Skeletal muscle tissue (tissue), 4 donors: Measurements from ENCODE around the gene LAMC2. TPM values are rescaled to one million over a fixed set of nuclear protein-coding genes. Genes with fewer than 3 reads are reported as not detected.
A peak's percentile ranks its signal among the peaks of the same experiment; 100 is the strongest.

Source experiments
- H3K27ac ChIP-seq: one replicate; pipeline ENCODE4 v1.7.0; 2013; ENCODE audit warnings: mild to moderate bottlenecking, low read depth, low read length, inconsistent platforms
- H3K27me3 ChIP-seq, 3 donors: one replicate each; pipeline ENCODE4 v1.7.0; 2013; ENCODE audit warnings: low read length in 3 of 3; ENCODE audit not compliant: control insufficient read depth in 3 of 3, insufficient read depth in 3 of 3
- H3K36me3 ChIP-seq, 3 donors: one replicate each; pipeline ENCODE4 v1.7.0; 2013; ENCODE audit warnings: low read length in 3 of 3; ENCODE audit not compliant: control insufficient read depth in 3 of 3, insufficient read depth in 3 of 3
- H3K4me1 ChIP-seq, 3 donors: one replicate each; pipeline ENCODE4 v1.7.0; 2013; ENCODE audit warnings: low read length in 3 of 3, mild to moderate bottlenecking in 3 of 3; ENCODE audit not compliant: control insufficient read depth in 3 of 3, insufficient read depth in 3 of 3
- H3K4me3 ChIP-seq, 3 donors: one replicate each; pipeline ENCODE4 v1.7.0; 2013; ENCODE audit warnings: low read length in 3 of 3
- H3K9ac ChIP-seq, 3 donors: one replicate each; pipeline ENCODE4 v1.7.0; 2013; ENCODE audit warnings: low read length in 3 of 3, mild to moderate bottlenecking in 3 of 3, moderate library complexity in 2 of 3, low read depth in 1 of 3
- H3K9me3 ChIP-seq, 3 donors: one replicate each; pipeline ENCODE4 v1.7.0; 2013; ENCODE audit warnings: low read length in 3 of 3; ENCODE audit not compliant: control insufficient read depth in 3 of 3
- total RNA-seq: library from RNA; depleted of rRNA; stranded (reverse); fragments of >200 nt; gene quantifications from one replicate; pipeline ENCODE4 v1.2.3, GENCODE V29; 2014
- donor health status: Osteomylitis.

Gene LAMC2
- total RNA-seq, 1 donor from 2014 or later, result 0.52 TPM

DNA sequence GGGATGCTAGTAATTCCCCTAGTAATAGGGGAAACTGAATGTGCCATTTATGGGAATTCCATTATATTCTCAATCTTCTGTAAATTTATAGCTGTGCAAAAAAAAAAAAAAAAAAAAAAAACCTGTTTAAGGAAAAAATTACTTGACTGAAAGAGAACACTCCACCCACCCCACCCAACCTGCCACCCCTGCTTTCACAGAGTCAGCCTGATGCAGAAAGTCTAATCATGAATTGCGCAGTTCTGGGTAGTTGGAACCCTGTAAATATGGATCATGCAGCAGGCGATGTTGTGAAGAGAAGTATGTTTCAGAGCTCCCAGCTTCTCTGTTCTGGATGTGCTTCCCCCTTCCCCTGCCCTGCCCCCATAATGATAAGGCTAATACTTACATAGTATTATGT lies 19.6 kb upstream of the LAMC2 start:
- Histone ChIP-seq H3K4me3 (no peak overlapping the region), H3K36me3 (no peaks in the 10 kb centered on the region), H3K9me3 (no peaks in the 10 kb centered on the region), H3K4me1 (no peaks in the 10 kb centered on the region), H3K27ac (no peak overlapping the region), H3K27me3 (no peaks in the 10 kb centered on the region), H3K9ac (no peak overlapping the region)

- H3K27me3 ChIP-seq, result no peaks in the 10 kb centered on the region
- no peaks in the 10 kb centered on the region for H3K36me3 ChIP-seq
- no peak overlapping the region for H3K9ac ChIP-seq
- H3K27ac ChIP-seq, result no peak overlapping the region
- no peak overlapping the region for H3K4me3 ChIP-seq
- no peaks in the 10 kb centered on the region for H3K4me1 ChIP-seq
- H3K9me3 ChIP-seq, result no peaks in the 10 kb centered on the region
These were observed 18.4 kb upstream of the LAMC2 start for GRCh38 chr1:183167676-183168075.

DNA sequence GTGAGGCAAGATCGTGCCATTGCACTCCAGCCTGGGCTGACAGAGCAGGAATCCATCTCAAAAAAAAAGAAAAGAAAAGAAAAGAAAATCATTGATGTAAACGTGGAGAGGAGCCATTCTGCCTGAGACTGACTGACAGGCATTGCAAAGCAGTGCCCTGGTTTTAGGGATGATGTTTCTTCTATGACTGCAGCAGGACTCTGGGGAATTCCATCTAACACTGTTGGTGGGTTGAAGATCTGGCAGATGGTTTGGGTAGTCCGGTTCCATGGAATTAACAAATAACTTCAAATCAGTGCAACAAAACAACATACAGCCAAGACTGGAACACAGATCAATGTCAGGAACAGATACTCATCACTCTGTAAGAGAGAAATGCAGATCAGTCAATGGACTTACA lies 17.8 kb upstream of the LAMC2 start:
- Histone ChIP-seq H3K9me3 (no peaks in the 10 kb centered on the region), H3K36me3 (no peaks in the 10 kb centered on the region), H3K4me1 (no peaks in the 10 kb centered on the region), H3K9ac (no peak overlapping the region), H3K27me3 (no peaks in the 10 kb centered on the region), H3K4me3 (no peak overlapping the region), H3K27ac (no peak overlapping the region)

- H3K4me3 ChIP-seq, result no peak overlapping the region
- no peaks in the 10 kb centered on the region for H3K27me3 ChIP-seq
- H3K27ac ChIP-seq, result no peak overlapping the region
- no peaks in the 10 kb centered on the region for H3K4me1 ChIP-seq
- H3K9me3 ChIP-seq, result no peaks in the 10 kb centered on the region
- H3K9ac ChIP-seq, result no peak overlapping the region
- no peaks in the 10 kb centered on the region for H3K36me3 ChIP-seq
These were observed 12.2 kb upstream of the LAMC2 start for GRCh38 chr1:183173828-183174227.

- no peak overlapping the region for H3K9ac ChIP-seq
- H3K36me3 ChIP-seq, result no peaks in the 10 kb centered on the region
- no peak overlapping the region for H3K4me3 ChIP-seq
- no peaks in the 10 kb centered on the region for H3K27me3 ChIP-seq
- H3K27ac ChIP-seq, result no peak overlapping the region
- H3K9me3 ChIP-seq, result no peaks in the 10 kb centered on the region
- H3K4me1 ChIP-seq, result peaks cover 0 to 5% (median 0%) of the 10 kb centered on the region in 3 donors
These were observed 10.4 kb upstream of the LAMC2 start for GRCh38 chr1:183175631-183176030.

- Histone ChIP-seq H3K4me1 (peaks cover 0 to 5% (median 0%) of the 10 kb centered on the region in 3 donors), H3K9me3 (no peaks in the 10 kb centered on the region), H3K36me3 (no peaks in the 10 kb centered on the region), H3K4me3 (no peak overlapping the region), H3K9ac (no peak overlapping the region), H3K27me3 (no peaks in the 10 kb centered on the region), H3K27ac (no peak overlapping the region)
These were observed 7.5 kb upstream of the LAMC2 start for GRCh38 chr1:183178545-183178944.

DNA sequence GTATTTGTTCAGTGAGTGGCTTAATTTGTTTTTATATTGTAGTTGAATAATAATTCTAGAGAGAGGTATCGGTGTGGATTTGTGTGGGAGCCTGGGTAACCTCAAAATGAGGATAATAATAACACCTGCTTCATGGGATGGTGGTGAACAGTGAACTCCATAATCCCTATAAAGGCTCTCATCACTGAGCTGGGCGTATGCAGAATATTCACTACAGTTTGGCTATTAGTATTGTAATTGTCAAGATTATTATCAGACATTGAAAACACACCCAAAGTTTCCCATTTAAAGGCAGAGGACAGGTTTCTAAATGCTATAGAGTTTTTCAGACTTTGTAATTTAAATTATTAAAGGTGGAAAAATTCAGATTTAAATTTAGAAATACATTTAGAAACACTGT lies 7.0 kb upstream of the LAMC2 start:
- H3K27ac ChIP-seq, result no peak overlapping the region
- no peaks in the 10 kb centered on the region for H3K9me3 ChIP-seq
- no peaks in the 10 kb centered on the region for H3K27me3 ChIP-seq
- no peaks in the 10 kb centered on the region for H3K36me3 ChIP-seq
- no peak overlapping the region for H3K9ac ChIP-seq
- no peak overlapping the region for H3K4me3 ChIP-seq
- H3K4me1 ChIP-seq, result peaks cover 0 to 5% (median 0%) of the 10 kb centered on the region in 3 donors

GRCh38 chr1:183180218-183180617 lies 5.8 kb upstream of the LAMC2 start:
- Histone ChIP-seq H3K36me3 (no peaks in the 10 kb centered on the region), H3K4me1 (peaks cover 0 to 5% (median 0%) of the 10 kb centered on the region in 3 donors), H3K4me3 (peak overlapping the region in 1 of 3 donors; percentile 3), H3K9ac (peak overlapping the region in 1 of 3 donors; percentile 13), H3K9me3 (no peaks in the 10 kb centered on the region), H3K27ac (peak overlapping the region; percentile 34), H3K27me3 (no peaks in the 10 kb centered on the region)

- no peaks in the 10 kb centered on the region for H3K36me3 ChIP-seq
- peaks cover 0 to 5% (median 0%) of the 10 kb centered on the region in 3 donors for H3K4me1 ChIP-seq
- no peaks in the 10 kb centered on the region for H3K9me3 ChIP-seq
- H3K4me3 ChIP-seq, result no peak overlapping the region
- peak overlapping the region; percentile 34 for H3K27ac ChIP-seq
- H3K27me3 ChIP-seq, result no peaks in the 10 kb centered on the region
- H3K9ac ChIP-seq, result no peak overlapping the region
These were observed 5.4 kb upstream of the LAMC2 start for GRCh38 chr1:183180634-183181056.

DNA sequence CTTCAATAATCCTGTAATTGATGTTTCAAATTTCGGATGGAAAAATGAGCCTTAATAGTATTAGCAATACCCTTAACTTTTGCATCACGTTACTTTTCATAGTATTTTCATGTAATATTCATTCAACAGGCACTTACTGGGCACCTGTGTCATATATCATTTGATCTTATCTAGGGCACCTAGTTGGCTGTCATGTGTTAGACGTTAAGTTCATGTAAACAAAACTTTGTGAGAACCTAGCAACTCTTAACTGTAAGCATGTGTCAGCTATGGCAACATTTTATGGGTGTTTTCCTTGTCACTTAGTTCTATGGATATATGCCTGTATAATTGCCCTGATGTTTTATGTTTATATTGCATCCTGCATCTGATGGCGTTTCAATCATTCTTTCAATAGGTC lies 777 bp downstream of the LAMC2 start:
- Histone ChIP-seq H3K9ac (no peak overlapping the region), H3K36me3 (no peaks in the 10 kb centered on the region), H3K9me3 (no peaks in the 10 kb centered on the region), H3K27ac (no peak overlapping the region), H3K4me1 (no peaks in the 10 kb centered on the region), H3K27me3 (no peaks in the 10 kb centered on the region), H3K4me3 (no peak overlapping the region)

GRCh38 chr1:183188240-183188639 lies 2.2 kb downstream of the LAMC2 start:
- no peak overlapping the region for H3K4me3 ChIP-seq
- H3K27ac ChIP-seq, result no peak overlapping the region
- H3K9me3 ChIP-seq, result no peaks in the 10 kb centered on the region
- no peaks in the 10 kb centered on the region for H3K36me3 ChIP-seq
- H3K9ac ChIP-seq, result no peak overlapping the region
- no peaks in the 10 kb centered on the region for H3K4me1 ChIP-seq
- no peaks in the 10 kb centered on the region for H3K27me3 ChIP-seq
